Caco-2 (cell line): ENCODE results near the gene TRIM6. TPM values are rescaled to one million over a fixed set of nuclear protein-coding genes. Genes with fewer than 3 reads are reported as not detected.

Source experiments
- BruUV-seq: library from RNA; stranded (reverse); fragments of 400-500 nt; replicated peaks from 2 replicates; lab custom pipeline; 2021; lab: Mats Ljungman, UMichigan
- CTCF ChIA-PET: fragments of 300-600 bp; sonication (Branson Sonifier 250); formaldehyde crosslinking; loops from one replicate; lab custom pipeline; 2022; ENCODE audit warnings: antibody characterized with exemption; lab: Charles Lee
- POLR2A ChIA-PET: fragments of 300-600 bp; sonication (Branson Sonifier 250); formaldehyde crosslinking; loops from one replicate; lab custom pipeline; 2022; ENCODE audit warnings: antibody characterized with exemption; lab: Charles Lee
- DNase-seq, 2 experiments: peaks; one replicate each; pipeline versions ENCODE4 v3.0.0 to v3.0.0-alpha.2; 2020 to 2022
- H3K27me3 ChIP-seq: replicated peaks from 2 replicates; pipeline ENCODE4 v1.6.0; 2011; ENCODE audit warnings: low read length; ENCODE audit not compliant: control insufficient read depth, insufficient read depth
- H3K36me3 ChIP-seq: 2 replicates; pipeline ENCODE4 v1.5.1; 2011; ENCODE audit warnings: low read length; ENCODE audit not compliant: control insufficient read depth, insufficient read depth
- H3K4me1 ChIP-seq: fragments of 250-450 bp; sonication (Bioruptor Pico); 2 replicates; pipeline ENCODE4 v1.5.1; 2020; ENCODE audit warnings: mild to moderate bottlenecking
- H3K4me3 ChIP-seq: 2 replicates; pipeline ENCODE4 v1.5.1; 2011; ENCODE audit warnings: low read depth, mild to moderate bottlenecking, control low read depth, low read length
- H3K9me3 ChIP-seq: fragments of 250-450 bp; sonication (Bioruptor Pico); 2 replicates; pipeline ENCODE4 v1.5.1; 2020; ENCODE audit warnings: mild to moderate bottlenecking, moderate library complexity
- H3K27ac Mint-ChIP-seq: one replicate; pipeline ENCODE4 v1.8.0; 2022; ENCODE audit warnings: mixed read lengths; ENCODE audit not compliant: unreplicated experiment
- H3K27me3 Mint-ChIP-seq: one replicate; pipeline ENCODE4 v1.8.0; 2022; ENCODE audit warnings: mixed read lengths; ENCODE audit not compliant: insufficient read depth, unreplicated experiment
- H3K36me3 Mint-ChIP-seq: one replicate; pipeline ENCODE4 v1.8.0; 2022; ENCODE audit warnings: mild to moderate bottlenecking, mixed read lengths; ENCODE audit not compliant: insufficient read depth, unreplicated experiment
- H3K4me1 Mint-ChIP-seq: one replicate; pipeline ENCODE4 v1.8.0; 2022; ENCODE audit warnings: low read depth, mixed read lengths; ENCODE audit not compliant: unreplicated experiment
- H3K4me3 Mint-ChIP-seq: one replicate; pipeline ENCODE4 v1.8.0; 2022; ENCODE audit warnings: mild to moderate bottlenecking, moderate library complexity, mixed read lengths; ENCODE audit not compliant: unreplicated experiment
- H3K9me3 Mint-ChIP-seq: one replicate; pipeline ENCODE4 v1.8.0; 2022; ENCODE audit warnings: mixed read lengths; ENCODE audit not compliant: unreplicated experiment
- intact Hi-C: fragments of 100-400 bp; cut with micrococcal nuclease; formaldehyde crosslinking; loops from one replicate; pipeline ENCODE4 v1.10.0; 2022; ENCODE audit not compliant: unreplicated experiment
- total RNA-seq: library from RNA; stranded (reverse); gene quantifications from 2 replicates; pipeline ENCODE4 v1.2.3, GENCODE V29; 2022
- TF ChIP-seq, protein P1 (sequence below), 2 experiments: fragments of 200-600 bp in 1 of 2; IDR thresholded peaks; 1 replicate in 1 of 2; 2 replicates in 1 of 2; pipeline versions ENCODE4 v1.5.1 to v1.8.0; 2011 to 2022; ENCODE audit warnings: antibody characterized with exemption in 1 of 2, control low read depth in 1 of 2, inconsistent platforms in 1 of 2, low read depth in 1 of 2, low read length in 1 of 2, mild to moderate bottlenecking in 1 of 2, moderate library complexity in 1 of 2; ENCODE audit not compliant: insufficient read depth in 1 of 2, severe bottlenecking in 1 of 2, unreplicated experiment in 1 of 2

TRIM6 gene
- total RNA-seq, 1 experiment from 2014 or later = 0.43 TPM

GRCh38 chr11:5550440-5551095, 45.9 kb upstream of the TRIM6 start:
- CTCF ChIA-PET = no interaction called here
- Mint-ChIP-seq H3K36me3 (no peaks in the 10 kb centered on the region), H3K27ac (no peak overlapping the region), H3K27me3 (peaks cover 11% of the 10 kb centered on the region), H3K9me3 (no peaks in the 10 kb centered on the region), H3K4me1 (no peaks in the 10 kb centered on the region), H3K4me3 (no peak overlapping the region)
- no peak overlapping the region for H3K4me3 ChIP-seq
- H3K4me1 ChIP-seq = no peaks in the 10 kb centered on the region
- intact Hi-C loops = loop anchor here (10.0 kb wide), 1 partner anchor 346 kb away; the partner anchor contains the start of gene OR51V1
- no TSS peak for BruUV-seq
- no peaks in the 10 kb centered on the region for H3K27me3 ChIP-seq
- no peaks in the 10 kb centered on the region for H3K36me3 ChIP-seq
- DNase-seq = no peak
- H3K9me3 ChIP-seq = no peaks in the 10 kb centered on the region
- POLR2A ChIA-PET = no interaction called here
- TF ChIP-seq, protein P1, sequence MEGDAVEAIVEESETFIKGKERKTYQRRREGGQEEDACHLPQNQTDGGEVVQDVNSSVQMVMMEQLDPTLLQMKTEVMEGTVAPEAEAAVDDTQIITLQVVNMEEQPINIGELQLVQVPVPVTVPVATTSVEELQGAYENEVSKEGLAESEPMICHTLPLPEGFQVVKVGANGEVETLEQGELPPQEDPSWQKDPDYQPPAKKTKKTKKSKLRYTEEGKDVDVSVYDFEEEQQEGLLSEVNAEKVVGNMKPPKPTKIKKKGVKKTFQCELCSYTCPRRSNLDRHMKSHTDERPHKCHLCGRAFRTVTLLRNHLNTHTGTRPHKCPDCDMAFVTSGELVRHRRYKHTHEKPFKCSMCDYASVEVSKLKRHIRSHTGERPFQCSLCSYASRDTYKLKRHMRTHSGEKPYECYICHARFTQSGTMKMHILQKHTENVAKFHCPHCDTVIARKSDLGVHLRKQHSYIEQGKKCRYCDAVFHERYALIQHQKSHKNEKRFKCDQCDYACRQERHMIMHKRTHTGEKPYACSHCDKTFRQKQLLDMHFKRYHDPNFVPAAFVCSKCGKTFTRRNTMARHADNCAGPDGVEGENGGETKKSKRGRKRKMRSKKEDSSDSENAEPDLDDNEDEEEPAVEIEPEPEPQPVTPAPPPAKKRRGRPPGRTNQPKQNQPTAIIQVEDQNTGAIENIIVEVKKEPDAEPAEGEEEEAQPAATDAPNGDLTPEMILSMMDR (IDR thresholded peaks at IDR 0.05; ENCODE audit: insufficient read depth in 1 of 2, low read depth in 1 of 2, low read length in 1 of 2, severe bottlenecking in 1 of 2, unreplicated experiment in 1 of 2) = no peak

DNA sequence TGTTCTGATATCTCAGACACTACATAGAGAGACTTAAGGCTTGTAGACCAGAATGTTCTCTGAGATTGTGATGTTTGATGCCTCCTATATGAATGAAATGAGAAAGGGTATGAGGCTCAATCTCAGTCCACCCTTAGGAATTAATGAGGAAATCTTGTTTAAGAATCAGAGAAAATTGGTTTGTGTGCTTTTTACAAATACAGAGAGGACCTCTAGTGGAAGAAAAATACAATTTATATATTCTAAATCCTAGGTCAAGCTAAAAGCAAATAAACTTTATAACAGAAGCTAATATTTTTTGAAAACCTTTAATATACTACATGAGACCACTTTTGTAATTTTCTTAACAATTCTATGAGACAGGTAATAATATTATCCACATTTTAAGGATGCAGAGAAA, 43.1 kb upstream of the TRIM6 start:
- H3K9me3 ChIP-seq = no peaks in the 10 kb centered on the region
- ChIA-PET CTCF (no interaction called here), POLR2A (no interaction called here)
- TF ChIP-seq, protein P1 (IDR thresholded peaks at IDR 0.05; ENCODE audit: insufficient read depth in 1 of 2, low read depth in 1 of 2, low read length in 1 of 2, severe bottlenecking in 1 of 2, unreplicated experiment in 1 of 2) = no peak
- no peak overlapping the region for H3K4me3 Mint-ChIP-seq
- H3K27me3 Mint-ChIP-seq = peaks cover 14% of the 10 kb centered on the region
- H3K4me1 Mint-ChIP-seq = no peaks in the 10 kb centered on the region
- BruUV-seq = no TSS peak
- H3K4me3 ChIP-seq = no peak overlapping the region
- H3K27ac Mint-ChIP-seq = no peak overlapping the region
- no peaks in the 10 kb centered on the region for H3K36me3 ChIP-seq
- intact Hi-C loops = loop anchor here (10.0 kb wide), 1 partner anchor 349 kb away; the partner anchor contains the start of gene OR51V1
- no peaks in the 10 kb centered on the region for H3K4me1 ChIP-seq
- DNase-seq = no peak
- H3K36me3 Mint-ChIP-seq = no peaks in the 10 kb centered on the region
- no peaks in the 10 kb centered on the region for H3K27me3 ChIP-seq
- no peaks in the 10 kb centered on the region for H3K9me3 Mint-ChIP-seq

DNA sequence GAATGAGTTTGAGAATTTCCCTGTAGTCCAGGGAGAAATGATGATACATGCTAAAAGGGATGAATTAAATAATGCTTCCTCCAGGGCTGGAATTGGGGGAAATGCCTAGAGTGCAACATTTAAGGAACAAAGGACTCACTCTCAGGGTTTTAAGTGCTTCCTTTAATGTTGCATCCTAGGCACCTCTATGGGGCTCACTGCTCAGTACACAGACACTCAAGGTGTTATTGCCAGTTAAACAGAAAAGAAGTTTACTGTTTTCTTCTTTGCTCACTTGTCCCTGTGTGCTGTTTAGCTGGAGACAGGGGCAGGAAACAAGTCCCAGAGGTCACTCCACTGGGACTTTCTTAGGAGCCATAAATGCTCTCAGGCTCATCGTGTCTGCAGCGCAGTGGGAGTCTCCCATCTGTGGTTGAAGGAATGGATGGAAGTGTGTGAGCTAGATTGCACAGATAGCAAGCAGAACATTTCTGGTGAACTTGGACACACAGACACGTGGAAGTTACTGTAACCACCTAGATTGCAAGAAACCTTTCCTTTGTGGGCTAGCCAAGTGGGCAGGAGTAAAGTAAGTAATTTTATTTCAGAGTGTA, 39.7 kb upstream of the TRIM6 start:
- CTCF ChIA-PET = no interaction called here
- intact Hi-C loops = loop anchor here (10.0 kb wide), 1 partner anchor 352 kb away; the partner anchor contains the start of gene OR51V1

More for the DNA sequence above, 39.7 kb upstream of the TRIM6 start:
- no peaks in the 10 kb centered on the region for H3K36me3 ChIP-seq
- H3K27ac Mint-ChIP-seq = no peak overlapping the region
- no peaks in the 10 kb centered on the region for H3K9me3 Mint-ChIP-seq
- H3K27me3 Mint-ChIP-seq = peaks cover 14% of the 10 kb centered on the region
- no peaks in the 10 kb centered on the region for H3K4me1 Mint-ChIP-seq
- H3K9me3 ChIP-seq = no peaks in the 10 kb centered on the region
- BruUV-seq = no TSS peak
- no peaks in the 10 kb centered on the region for H3K27me3 ChIP-seq
- no peaks in the 10 kb centered on the region for H3K36me3 Mint-ChIP-seq
- TF ChIP-seq, protein P1 (IDR thresholded peaks at IDR 0.05; ENCODE audit: insufficient read depth in 1 of 2, low read depth in 1 of 2, low read length in 1 of 2, severe bottlenecking in 1 of 2, unreplicated experiment in 1 of 2) = no peak
- H3K4me1 ChIP-seq = no peaks in the 10 kb centered on the region
- POLR2A ChIA-PET = no interaction called here
- DNase-seq = no peak
- no peak overlapping the region for H3K4me3 Mint-ChIP-seq
- H3K4me3 ChIP-seq = no peak overlapping the region
